Muscle of arm (tissue), 12 donors: ENCODE results near the gene KIF3B. TPM values are rescaled to one million over a fixed set of nuclear protein-coding genes. Genes with fewer than 3 reads are reported as not detected.
"Not testable (repeated sequence)": the region's sequence is repeated elsewhere in the genome, so short reads cannot be mapped to it uniquely, and the experiment has no call there.

ENCODE experiments used
- DNase-seq: peaks from one replicate; pipeline ENCODE4 v3.0.0-alpha.2; 2013
- polyA plus RNA-seq, 12 donors: library from polyadenylated mRNA; unstranded; fragments of 120-200 nt; gene quantifications; one replicate each; pipeline ENCODE4 v1.2.1, GENCODE V29; 2013; ENCODE audit not compliant: insufficient read length in 12 of 12

Gene KIF3B
- polyA plus RNA-seq, 12 donors, result 11.3 to 19.4 (median 14.0) TPM; not detected in 1

DNA sequence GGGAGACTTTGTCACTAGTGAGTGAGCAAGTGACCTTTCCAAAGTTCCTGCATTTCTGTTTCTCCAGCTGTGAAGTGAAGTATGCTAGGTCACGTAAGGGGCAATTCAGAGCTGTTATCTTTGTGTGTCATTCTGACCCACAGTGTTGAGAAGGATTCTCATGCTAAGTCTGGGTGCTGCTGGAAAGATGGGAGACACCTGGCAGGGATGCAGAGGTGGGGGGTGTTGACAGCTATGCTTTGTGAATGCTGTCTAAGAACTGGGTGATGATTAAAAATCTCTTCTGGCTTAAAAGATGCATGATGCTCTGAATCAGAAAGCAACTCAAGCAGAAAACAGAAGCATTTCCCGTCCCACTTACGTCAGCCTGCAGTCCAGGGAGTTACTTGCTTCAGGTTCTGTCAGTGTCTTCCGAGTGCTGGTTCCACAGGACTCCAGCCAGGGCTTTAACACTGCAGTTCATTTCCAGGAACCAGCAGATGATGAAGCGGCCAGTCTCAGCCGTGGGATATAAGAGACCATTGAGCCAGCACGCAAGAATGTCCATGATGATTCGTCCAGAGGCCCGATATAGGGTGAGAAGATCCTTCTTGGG is 49.7 kb downstream of the KIF3B start:
- DNase-seq, result peak; percentile 7

DNA sequence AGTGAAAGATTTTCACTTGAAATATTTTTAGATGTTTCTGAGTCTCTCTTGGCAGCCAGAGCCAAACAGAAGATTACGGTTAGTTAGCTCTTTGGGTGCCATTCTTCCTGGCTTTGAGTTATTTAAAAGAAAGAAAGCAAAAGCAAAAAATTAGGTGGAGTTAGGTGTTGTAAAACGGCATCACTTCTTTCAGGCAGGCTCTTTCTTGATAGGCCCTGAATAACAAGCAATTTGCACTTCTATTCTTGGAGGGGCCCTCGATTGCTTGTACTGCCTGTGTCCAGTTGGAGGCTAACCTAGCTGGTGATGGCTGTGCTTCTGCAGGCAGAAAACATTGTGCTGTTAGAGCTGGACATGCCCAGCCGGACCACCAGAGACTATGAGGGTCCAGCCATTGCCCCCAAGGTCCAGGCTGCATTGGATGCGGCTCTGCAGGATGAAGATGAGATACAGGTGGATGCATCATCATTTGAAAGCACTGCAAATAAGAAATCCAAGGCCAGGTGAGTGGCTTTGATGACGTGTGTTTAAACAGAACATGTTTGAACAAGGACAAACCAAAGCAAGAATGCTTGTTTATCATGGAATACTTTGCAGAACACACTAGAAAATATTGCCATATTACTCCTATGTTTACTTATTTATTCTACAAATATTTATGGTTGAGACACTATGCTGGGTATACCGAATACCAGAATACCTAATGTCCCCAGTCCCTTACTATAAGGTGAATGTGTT is 52.5 kb downstream of the KIF3B start:
- no peak for DNase-seq

DNA sequence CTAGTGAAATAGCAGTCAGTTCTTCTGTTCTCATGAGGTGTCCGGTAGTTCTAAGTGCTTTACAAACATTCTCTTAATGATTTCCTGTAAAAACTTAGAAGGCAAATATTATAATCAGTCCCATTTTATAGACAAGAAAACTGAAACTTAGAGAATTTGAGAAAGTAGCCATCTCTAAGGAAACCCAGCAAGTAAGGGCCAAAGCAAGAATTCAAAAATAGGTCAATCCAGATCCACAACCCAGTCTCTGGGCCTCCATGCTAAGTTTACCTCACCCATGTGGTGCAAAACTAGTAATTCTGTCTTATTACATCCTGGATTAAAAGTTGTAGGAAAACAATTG is 53.1 kb downstream of the KIF3B start:
- no peak for DNase-seq

DNA sequence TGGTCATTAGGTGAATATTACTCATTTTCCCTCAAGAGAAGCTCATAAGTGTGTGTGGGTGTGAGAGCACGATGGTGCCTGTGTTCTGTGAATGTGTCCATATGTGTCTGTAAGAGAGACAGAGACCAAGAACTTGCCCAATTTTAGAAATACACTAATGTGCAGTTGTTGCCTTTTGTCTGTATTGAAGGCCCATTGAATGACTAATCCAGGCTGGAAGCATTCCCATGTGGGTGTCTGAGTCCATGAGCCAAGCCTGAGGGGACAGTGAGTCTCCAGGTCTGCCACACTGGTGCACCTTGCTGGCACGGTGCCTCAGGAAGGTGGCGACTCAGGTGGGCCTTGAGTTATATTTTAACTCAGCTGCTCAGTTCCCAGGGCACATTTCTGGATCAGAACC is 55.2 kb downstream of the KIF3B start:
- DNase-seq, result no peak

DNA sequence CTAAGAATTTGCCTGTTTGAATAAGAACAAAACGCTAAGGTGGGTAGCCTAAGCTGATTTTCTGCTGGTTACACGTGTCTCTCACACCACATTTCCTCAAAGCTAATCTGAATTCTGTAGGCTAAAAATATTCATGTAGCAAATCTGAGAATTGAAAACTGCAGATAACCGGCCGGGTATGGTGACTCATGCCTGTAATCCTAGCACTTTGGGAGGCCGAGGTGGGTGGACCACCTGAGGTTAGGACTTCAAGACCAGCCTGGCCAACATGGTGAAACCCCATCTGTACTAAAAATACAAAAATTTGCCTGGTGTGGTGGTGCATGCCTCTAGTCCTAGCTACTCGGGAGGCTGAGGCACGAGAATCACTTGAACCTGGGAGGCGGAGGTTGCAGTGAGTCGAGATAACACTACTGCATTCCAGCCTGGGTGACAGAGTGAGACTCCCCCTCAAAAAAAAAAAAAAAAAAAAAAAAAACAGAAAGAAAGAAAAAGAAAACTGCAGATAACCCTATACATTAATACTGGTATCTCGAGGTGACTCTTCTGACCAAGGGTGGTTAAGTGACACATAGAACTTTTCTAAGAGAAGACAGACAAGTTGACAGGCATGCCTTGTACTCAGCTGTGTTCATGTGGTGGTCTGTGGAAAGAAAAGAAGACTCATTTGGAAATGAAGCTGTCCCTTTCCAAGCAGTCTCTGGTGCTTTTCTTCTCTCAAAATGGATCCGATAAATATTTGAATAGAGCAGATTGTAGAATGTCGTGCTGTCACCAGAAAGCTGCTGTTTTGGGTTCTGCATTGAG is 55.9 kb downstream of the KIF3B start:
- no peak for DNase-seq

DNA sequence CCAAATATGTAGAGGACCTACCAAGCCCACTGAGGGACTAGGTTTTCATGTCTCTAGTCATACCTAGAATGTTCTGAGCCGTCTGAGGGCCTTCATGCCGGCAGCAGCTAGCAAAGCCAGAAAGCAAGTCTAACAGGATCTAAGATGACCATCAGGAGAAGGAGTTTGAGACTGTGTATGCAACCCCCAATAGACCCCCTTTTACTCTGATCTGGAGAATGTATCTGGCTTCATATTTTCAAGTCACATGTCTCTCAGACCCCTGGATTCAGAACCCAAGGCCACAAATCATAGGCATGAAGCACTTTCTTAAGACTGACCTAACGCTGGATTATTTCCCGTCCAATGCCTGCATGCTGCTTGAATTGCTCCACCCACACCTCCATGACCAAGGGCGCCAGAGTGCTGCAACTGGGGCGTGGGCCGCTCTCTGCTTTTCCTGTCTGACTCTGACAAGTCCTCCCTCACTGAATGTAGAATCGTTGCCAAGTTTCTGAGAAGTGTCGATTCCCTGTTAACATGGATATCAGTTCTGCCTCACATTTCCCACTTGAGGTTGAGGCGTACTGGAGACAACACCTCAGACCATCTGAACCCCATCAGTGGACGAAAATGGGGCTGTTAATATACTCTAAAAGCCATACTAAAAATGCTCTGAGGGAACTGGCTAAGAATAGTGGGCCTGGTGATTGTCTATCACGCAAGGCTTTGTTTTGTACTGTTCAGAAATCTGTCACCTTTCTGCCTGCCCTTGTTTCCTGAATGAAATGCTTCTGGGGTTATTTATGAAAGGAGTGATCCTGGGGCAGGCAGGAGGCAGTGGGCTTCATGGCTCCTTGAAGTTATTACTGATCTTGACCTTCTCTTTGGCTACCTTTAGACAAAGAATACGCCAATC is 56.8 kb downstream of the KIF3B start:
- no peak for DNase-seq

DNA sequence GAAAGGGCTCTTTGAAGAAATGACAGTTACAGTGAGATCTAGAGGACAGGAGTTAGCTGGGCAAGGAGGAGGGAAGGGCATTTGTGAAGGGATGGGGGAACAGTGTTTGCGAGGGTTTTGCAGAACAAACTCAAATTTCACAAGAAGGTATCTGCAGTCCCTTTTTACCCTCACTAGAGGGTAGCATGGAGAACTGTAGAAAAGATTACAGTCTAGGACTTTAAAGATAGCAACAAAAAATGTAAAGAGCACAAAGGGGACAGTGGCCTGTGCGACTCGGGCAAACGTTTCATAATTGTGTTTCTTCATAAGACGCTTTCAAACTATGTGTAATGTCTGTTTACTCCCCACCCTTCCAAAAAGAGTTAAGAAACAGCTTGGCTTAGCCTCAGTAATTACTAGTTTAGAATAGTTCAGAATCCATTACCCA is 59.5 kb downstream of the KIF3B start:
- DNase-seq, result no peak

DNA sequence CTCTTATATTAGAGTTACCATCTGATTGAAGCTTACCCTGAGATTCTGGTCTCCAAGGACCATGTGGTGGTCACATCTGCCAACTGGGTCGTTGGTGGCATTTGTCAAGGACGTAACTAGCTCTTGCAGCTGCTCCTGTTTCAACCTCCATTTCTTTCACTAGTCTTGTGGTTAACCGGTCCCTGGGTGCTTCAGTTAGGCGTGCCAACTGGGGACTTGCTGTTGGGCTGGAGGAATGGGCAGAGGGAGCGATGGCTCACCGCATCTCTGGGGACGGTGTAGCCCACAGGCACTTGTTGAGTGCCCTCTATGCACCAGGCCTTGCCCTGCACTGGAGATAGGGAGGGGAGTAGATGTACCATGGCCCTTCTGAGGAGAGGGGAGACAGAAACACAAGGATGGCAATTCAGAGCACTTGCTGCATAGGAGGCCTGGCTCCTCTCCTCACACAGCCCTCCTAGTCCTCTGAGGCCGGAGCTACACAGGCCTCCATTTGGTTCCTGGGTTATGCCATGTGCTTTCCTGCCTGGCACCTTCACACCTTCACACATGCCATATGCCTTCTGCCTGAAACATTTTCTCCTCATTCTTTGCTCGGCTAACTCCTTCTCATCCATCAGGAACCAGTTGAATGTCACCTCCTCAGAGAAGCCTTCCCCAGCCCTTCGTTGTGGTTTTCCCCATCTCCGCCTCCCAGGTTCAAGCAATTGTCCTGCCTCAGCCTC is 60.6 kb downstream of the KIF3B start:
- DNase-seq, result no peak

DNA sequence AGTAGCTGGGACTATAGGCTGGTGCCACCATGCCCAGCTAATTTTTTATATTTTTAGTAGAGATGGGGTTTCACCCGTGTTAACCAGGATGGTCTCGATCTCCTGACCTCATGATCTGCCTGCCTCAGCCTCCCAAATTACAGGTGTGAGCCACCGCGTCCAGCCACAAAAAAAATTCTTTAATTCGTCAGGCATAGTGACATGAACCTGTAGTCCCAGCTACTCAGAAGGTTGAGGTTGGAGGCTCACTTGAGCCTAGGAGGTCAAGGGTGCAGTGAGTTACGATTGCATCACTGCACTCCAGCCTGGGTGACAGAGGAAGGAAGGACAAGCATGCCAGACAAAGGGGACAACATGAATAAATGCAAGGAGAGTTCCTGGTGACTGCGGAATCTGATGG is 61.2 kb downstream of the KIF3B start:
- DNase-seq, result no peak

DNA sequence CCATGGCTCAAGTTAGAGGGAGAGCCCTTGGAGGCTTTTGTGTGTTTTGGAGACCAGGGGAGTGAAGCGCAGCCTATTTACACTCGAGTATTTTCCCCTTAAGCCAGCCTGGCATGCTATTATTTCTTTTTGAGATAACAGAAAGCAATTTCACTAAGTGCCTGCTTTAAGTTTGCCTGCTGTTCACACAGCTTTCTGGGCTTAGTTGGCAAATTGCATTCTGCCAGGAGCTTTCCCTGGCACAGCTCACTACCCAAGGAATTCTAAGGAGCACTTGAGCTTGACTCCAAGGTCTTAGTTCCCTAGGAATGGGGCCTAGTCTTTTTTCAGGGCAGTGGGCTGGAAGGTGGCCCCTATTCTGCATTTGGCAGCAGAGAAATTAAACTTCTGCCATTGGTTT is 61.7 kb downstream of the KIF3B start:
- DNase-seq, result no peak

DNA sequence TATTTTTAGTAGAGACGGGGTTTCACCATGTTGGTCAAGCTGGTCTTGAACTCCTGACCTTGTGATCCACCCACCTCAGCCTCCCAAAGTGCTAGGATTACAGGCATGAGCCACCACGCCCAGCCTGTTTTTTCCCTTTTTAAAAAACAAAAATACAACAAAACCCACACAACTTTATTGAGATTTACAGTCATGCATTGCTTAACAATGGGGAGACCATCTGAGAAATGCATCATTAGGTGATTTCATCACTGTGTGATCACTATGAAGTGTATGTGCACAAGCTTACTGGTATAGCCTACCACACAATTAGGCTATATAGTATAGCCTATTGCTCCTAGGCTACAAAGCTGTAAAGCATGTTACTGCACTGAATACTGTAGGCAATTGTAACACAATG is 63.6 kb downstream of the KIF3B start:
- DNase-seq, result not testable (repeated sequence)

DNA sequence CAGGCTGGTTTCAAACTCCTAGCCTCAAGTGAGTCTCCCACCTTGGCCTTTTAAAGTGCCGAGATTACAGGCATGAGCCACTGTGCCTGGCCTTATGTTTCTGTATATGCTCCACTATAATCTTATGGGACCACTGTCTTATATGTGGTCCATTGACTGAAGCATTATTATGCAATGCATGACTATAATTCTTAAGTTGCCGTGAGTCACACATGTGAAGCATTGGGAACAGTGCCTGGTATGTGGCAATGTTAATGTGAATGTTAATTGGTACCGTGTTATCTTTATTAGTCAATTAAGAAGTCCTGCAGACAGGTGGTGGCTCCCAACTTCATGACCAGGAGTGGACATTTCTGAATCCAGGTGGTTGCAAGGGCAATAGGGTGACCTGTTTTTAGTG is 66.0 kb downstream of the KIF3B start:
- DNase-seq, result no peak

DNA sequence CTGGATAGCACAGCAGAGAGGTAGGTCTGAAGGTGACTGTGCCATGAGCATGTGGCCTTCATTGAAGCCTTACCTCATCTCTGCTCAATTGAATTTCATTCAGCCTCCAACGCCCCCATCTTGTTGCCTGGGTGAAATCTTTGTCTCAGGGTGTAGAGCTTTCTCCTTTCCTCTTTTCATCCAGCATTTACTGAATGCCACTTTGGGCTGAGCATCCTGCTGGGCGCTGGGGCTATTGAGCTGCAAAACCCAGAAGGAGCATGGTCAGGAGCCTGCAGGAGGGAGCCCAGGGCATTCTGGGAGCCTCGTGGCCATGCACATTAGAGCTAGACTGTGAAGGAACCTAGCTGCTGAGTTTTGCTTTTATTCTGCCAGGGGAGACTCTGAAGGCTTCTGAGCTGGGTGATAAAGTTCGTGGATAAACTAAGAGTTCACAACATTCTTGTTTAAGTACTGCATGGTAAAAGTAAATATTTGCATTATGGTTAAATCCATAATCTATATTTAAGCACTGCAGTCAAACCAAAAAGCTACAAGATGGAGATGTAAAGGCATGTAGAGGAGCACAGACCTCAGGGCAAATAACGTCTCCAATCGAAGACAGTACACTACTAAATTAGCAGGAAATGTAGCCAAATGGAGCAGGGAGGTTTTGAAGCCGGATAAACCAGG is 67.5 kb downstream of the KIF3B start:
- no peak for DNase-seq

DNA sequence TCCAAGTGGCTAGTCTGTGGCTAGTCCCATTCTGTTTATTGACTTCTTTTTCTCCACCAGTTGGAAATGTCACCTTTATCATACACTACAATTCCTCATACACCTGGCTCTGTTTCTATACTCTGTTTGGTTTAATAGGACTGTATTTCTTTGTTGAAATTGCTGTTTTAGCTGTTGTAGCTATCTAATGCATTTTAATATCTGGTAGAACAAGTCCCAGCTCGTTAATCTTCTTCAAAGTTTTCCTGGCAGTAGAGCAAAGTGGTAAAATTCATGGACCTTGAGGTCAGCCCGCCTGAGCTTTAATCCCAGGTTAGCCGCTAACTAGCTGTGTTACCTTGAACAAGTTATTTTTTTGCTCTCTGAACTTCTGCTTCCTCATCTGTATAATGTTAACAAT is 70.8 kb downstream of the KIF3B start:
- DNase-seq, result no peak

DNA sequence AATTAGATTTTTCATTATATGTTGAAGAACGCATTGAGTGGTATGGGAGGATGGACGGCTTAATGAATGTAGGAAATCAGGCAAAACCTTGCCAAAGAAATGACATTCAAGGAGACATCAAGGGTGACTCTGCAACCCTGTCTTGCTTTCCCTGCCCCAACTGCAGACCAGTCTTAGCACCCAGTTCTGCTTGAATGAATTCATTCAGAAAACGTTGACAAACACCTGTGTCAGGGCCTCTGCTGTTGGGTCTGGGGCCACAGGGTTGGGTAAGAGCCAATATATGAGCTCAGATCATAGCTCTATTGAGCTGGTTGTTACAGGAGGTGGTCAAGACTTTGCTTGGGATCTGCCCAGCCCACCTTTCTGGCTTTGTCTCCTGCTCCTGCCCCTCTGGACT is 73.0 kb downstream of the KIF3B start:
- DNase-seq, result no peak

DNA sequence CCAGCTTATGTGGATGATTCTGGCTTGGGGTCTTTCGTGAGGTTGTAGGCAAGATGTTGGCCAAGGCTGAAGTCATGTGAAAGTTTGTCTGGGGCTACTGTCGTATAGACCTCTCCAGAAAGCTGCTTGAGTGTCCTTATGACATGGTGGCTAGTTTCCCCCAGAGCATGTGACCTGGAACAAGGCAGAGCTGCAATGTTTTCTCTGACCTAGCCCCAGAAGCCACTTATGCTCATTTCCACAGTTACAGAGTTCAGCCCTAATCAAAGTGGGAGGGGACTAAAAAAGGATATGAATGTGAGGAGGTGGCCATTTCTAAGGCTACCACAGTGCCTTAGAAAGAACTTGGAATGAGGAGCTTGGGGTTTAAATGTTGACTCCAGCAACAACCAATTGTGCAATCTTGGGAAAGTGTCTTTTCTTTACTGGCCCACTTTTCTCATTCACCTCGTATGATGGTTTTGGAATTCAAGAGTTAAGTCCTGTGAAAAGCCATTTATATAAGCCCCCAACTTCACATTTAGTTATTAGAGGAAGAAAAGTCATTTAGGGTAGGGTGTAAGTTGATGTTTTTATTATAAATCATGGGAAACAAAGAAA is 74.8 kb downstream of the KIF3B start:
- DNase-seq, result no peak

DNA sequence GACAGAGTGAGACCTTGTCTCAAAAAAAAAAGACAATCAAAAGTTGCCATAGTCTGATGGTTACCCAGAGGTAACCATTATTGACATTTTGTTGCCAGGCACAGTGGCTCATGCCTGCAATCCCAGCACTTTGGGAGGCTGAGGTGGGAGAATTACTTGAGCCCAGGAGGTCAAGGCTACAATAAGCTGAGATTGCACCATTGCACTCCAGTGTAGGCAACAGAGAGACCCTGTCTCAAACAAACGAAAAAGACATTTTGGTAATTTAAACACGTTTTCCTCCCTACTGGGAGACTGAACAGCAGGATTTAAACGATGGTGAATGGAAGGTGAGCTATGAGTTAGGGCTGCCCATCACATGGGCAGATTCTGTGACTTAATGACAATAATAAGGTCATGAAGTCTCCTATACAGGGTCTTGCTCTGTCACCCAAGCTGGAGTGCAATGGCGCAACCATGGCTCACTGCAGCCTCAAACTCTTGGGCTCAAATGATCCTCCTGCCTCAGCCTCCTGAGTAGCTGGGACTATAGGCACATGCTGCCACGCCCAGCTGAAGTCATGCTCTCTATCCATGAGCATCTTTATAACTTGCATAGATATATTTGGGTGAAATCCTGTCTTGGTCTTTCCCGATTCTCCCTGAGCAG is 76.5 kb downstream of the KIF3B start:
- no peak for DNase-seq

DNA sequence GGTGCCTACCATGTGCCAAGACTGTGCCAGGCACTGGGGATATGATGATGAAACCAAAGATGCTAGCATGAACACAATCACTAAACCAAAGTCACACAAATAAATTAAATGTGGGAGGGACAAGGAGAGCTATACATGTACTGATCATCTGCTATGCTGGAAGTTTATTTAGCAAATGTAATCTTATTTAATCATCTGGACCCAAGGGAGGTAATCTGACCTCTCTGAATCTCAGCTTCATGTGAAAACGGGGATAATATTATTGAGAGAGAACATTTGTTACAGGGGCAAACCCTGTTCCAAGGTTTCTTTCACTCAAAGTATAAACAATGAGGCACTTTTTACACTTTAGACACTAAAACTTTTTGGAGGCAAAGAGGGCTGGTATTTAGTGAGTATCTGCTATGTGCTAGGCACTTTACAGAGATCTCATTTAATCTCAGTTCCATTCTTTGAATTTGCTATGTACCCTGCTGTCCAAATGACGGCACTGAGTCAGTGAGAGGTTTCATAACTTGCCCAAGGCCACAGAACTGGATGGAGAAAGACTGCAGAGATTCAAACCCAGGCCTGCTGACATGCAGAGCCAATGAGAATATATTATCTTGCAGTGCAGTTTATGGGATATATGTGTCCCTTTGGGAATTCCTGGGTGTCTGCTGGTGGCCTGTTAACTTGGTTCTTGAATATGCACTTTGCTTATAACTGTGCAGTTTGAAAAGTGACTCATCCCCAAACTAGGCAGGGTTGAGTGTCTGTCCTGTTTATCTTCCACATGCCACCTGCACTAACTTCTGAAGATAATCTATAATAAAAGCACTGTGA is 77.4 kb downstream of the KIF3B start:
- no peak for DNase-seq

DNA sequence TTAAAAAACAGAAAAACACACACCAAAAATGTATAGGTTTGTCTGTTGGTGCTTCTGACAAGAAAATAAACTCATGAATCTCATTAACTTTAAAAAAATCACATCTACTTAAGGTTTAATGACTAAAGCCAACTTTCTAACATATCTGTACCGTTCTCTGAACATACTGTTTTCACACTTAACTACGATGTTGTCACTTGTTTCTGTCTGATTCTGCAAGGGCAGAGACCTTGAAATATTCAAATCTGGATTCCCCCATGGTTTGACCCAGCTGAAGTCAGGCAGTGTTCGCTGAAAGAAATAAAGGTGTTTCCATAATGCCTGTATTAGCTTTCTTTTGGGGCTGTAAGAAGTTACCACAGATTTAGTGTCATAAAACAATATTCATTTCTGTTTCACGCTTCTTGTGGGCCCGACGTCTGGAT is 78.0 kb downstream of the KIF3B start:
- no peak for DNase-seq
